Endothelial cell of umbilical vein (primary cell): ENCODE results near the gene GALNT10. TPM values are rescaled to one million over a fixed set of nuclear protein-coding genes. Genes with fewer than 3 reads are reported as not detected.

Experiments
- BruUV-seq: library from RNA; stranded (reverse); fragments of 400-500 nt; replicated peaks from 2 replicates; lab custom pipeline; 2021; lab: Mats Ljungman, UMichigan
- CTCF ChIA-PET: fragments of 300-600, 350-600 bp; sonication (Branson Sonifier 250); formaldehyde crosslinking; loops from one replicate; lab custom pipeline; 2021; ENCODE audit warnings: antibody characterized with exemption, inconsistent platforms; lab: Charles Lee
- POLR2A ChIA-PET: fragments of 300-600, 350-600 bp; sonication (Branson Sonifier 250); formaldehyde crosslinking; loops from one replicate; lab custom pipeline; 2021; ENCODE audit warnings: antibody characterized with exemption, inconsistent platforms; lab: Charles Lee
- DNase-seq: peaks from one replicate; pipeline ENCODE4 v3.0.0-alpha.2; 2011; ENCODE audit warnings: low read depth, low spot score
- FAIRE-seq: peaks from 2 replicates; lab custom pipeline; 2011; peaks lifted over from hg19 to GRCh38; lab: Jason Lieb, UNC
- H2AFZ ChIP-seq: 2 replicates; pipeline ENCODE4 v1.6.0; 2012; ENCODE audit warnings: low read depth, low read length, control low read depth, inconsistent platforms
- H3K27ac ChIP-seq: 2 replicates; pipeline ENCODE4 v1.5.1; 2011; ENCODE audit warnings: low read depth, mild to moderate bottlenecking, control low read depth, low read length, moderate library complexity; ENCODE audit not compliant: insufficient read depth
- H3K27me3 ChIP-seq, 2 experiments: 2 replicates each; pipeline versions ENCODE4 v1.6.0 to v1.6.1; 2011; ENCODE audit warnings: low read length in 2 of 2, mixed read lengths in 1 of 2; ENCODE audit not compliant: control insufficient read depth in 2 of 2, insufficient read depth in 2 of 2
- H3K36me3 ChIP-seq, 2 experiments: 2 replicates in 1 of 2; 3 replicates in 1 of 2; pipeline ENCODE4 v1.5.1; 2011; ENCODE audit warnings: low read length in 2 of 2, mild to moderate bottlenecking in 1 of 2, moderate library complexity in 1 of 2; ENCODE audit not compliant: control insufficient read depth in 2 of 2, insufficient read depth in 2 of 2; ENCODE audit errors: extremely low read depth in 1 of 2
- H3K4me1 ChIP-seq: 3 replicates; pipeline ENCODE4 v1.5.1; 2011; ENCODE audit warnings: mild to moderate bottlenecking, low read length; ENCODE audit not compliant: control insufficient read depth, insufficient read depth; ENCODE audit errors: extremely low read depth
- H3K4me2 ChIP-seq: 2 replicates; pipeline ENCODE4 v1.6.1; 2011; ENCODE audit warnings: low read length, control low read depth, mixed read lengths; ENCODE audit not compliant: insufficient read depth
- H3K4me3 ChIP-seq, 3 experiments: fragments of 200-600 bp in 1 of 3; sonication (generic), shearing (Covaris generic) in 1 of 3; replicated peaks in 1 of 3; 2 replicates each; pipeline ENCODE4 v1.5.1; 2011 to 2016; ENCODE audit warnings: control low read depth in 3 of 3, low read length in 3 of 3, mild to moderate bottlenecking in 2 of 3, inconsistent platforms in 1 of 3, low read depth in 1 of 3, moderate library complexity in 1 of 3; ENCODE audit not compliant: insufficient read depth in 1 of 3
- H3K79me2 ChIP-seq: 2 replicates; pipeline ENCODE4 v1.6.0; 2012; ENCODE audit warnings: low read length, inconsistent platforms; ENCODE audit not compliant: control insufficient read depth, insufficient read depth
- H3K9ac ChIP-seq: replicated peaks from 2 replicates; pipeline ENCODE3; 2011; ENCODE audit warnings: low read length, control low read depth; ENCODE audit not compliant: insufficient read depth; ENCODE audit errors: extremely low read depth
- H3K9me1 ChIP-seq: replicated peaks from 3 replicates; pipeline ENCODE4 v1.6.0; 2011; ENCODE audit warnings: mild to moderate bottlenecking, low read length; ENCODE audit not compliant: control insufficient read depth, insufficient read depth; ENCODE audit errors: extremely low read depth
- H3K9me3 ChIP-seq: replicated peaks from 2 replicates; pipeline ENCODE4 v1.5.1; 2012; ENCODE audit warnings: low read length, inconsistent platforms; ENCODE audit not compliant: control insufficient read depth, insufficient read depth
- H4K20me1 ChIP-seq: replicated peaks from 2 replicates; pipeline ENCODE3; 2011; ENCODE audit warnings: mild to moderate bottlenecking, low read length; ENCODE audit not compliant: control insufficient read depth, insufficient read depth; ENCODE audit errors: extremely low read depth
- EZH2 ChIP-seq: IDR thresholded peaks from 2 replicates; pipeline ENCODE4 v1.6.1; 2012; ENCODE audit warnings: borderline replicate concordance, low read depth, mild to moderate bottlenecking, moderate library complexity, low read length, inconsistent platforms; ENCODE audit not compliant: severe bottlenecking
- FOS ChIP-seq: IDR thresholded peaks from 2 replicates; pipeline ENCODE4 v1.6.1; 2011; ENCODE audit warnings: mild to moderate bottlenecking, low read length, moderate library complexity, borderline replicate concordance; ENCODE audit not compliant: insufficient read depth
- GATA2 ChIP-seq: IDR thresholded peaks from 2 replicates; pipeline ENCODE4 v1.7.0; 2011; ENCODE audit warnings: low read depth, mild to moderate bottlenecking, moderate library complexity, mixed read lengths, low read length; ENCODE audit not compliant: insufficient read length, insufficient read depth
- JUN ChIP-seq: IDR thresholded peaks from 2 replicates; pipeline ENCODE4 v1.6.1; 2011; ENCODE audit warnings: borderline replicate concordance, low read depth; ENCODE audit not compliant: insufficient read length, insufficient read depth
- MAX ChIP-seq: IDR thresholded peaks from 2 replicates; pipeline ENCODE4 v1.6.1; 2011; ENCODE audit not compliant: insufficient read depth, insufficient read length
- POLR2AphosphoS5 ChIP-seq: IDR thresholded peaks from 2 replicates; pipeline ENCODE4 v1.6.1; 2012; ENCODE audit warnings: low read depth, mild to moderate bottlenecking, control low read depth, low read length, moderate library complexity; ENCODE audit not compliant: insufficient read depth
- dilution Hi-C: fragments of 300-500 bp; cut with MboI; formaldehyde crosslinking; loops from one replicate; pipeline ENCODE4 v1.15.0; 2019; ENCODE audit warnings: low sequenced_read_pairs; ENCODE audit not compliant: extremely low pct_ligation_motif_present
- intact Hi-C: fragments of 100-400 bp; cut with micrococcal nuclease; formaldehyde crosslinking; loops from one replicate; pipeline ENCODE4 v1.10.0; 2022
- polyA plus RNA-seq, 4 experiments: library from polyadenylated mRNA; depleted of rRNA in 3 of 4; stranded (reverse) in 3 of 4; unstranded in 1 of 4; fragments of >200 nt; gene quantifications; 2 replicates each; pipeline versions ENCODE4 v1.2.1 to v1.2.3, GENCODE V29; 2011 to 2012; ENCODE audit warnings: missing spikeins in 1 of 4
- total RNA-seq: library from RNA; stranded (reverse); gene quantifications from 2 replicates; pipeline ENCODE4 v1.2.3, GENCODE V29; 2021
- TF ChIP-seq, protein P1 (sequence below), 2 donors: IDR thresholded peaks; 1 replicate in 1 of 2; 2 replicates in 1 of 2; pipeline ENCODE4 v1.5.1; 2011; ENCODE audit warnings: low read length in 2 of 2, mild to moderate bottlenecking in 2 of 2, moderate library complexity in 2 of 2, control low read depth in 1 of 2, inconsistent platforms in 1 of 2, low read depth in 1 of 2; ENCODE audit not compliant: insufficient read depth in 1 of 2; ENCODE audit errors: extremely low read depth in 1 of 2

Gene GALNT10
- total and polyA plus RNA-seq, 2 donors (not counting 3 experiments of a cell fraction or from before 2014, with no cell fraction given) = 70.2 to 77.6 TPM

DNA sequence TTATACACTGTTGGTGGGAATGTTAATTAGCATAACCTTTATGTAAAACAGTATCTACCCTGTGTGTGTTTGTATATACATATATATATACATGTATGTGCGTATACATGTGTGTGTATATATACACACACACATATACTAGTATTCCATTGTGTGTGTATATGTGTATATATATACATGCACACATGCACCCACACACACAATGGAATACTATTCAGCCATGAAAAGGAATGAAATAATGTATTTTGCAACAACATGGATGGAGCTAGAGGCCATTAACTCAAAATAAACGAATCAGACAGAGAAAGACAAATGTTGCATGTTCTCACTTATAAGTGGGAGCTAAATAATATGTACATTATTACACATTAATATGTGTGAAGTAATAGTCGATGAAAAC, 237.7 kb downstream of the GALNT10 start:
- ChIA-PET CTCF (no interaction called here), POLR2A (no interaction called here)
- H3K36me3 ChIP-seq = no peaks in the 10 kb centered on the region
- no peaks in the 10 kb centered on the region for H3K9me3 ChIP-seq
- H3K79me2 ChIP-seq = no peaks in the 10 kb centered on the region
- H3K27ac ChIP-seq = no peak overlapping the region
- H3K9me1 ChIP-seq = no peaks in the 10 kb centered on the region
- dilution Hi-C loops (no loop called here), intact Hi-C loops (no loop called here)
- DNase-seq (no peak), FAIRE-seq (no peak)
- no peak overlapping the region for H3K9ac ChIP-seq
- peaks cover 6% of the 10 kb centered on the region for H3K4me1 ChIP-seq
- no peaks in the 10 kb centered on the region for H3K27me3 ChIP-seq
- no peak overlapping the region for H3K4me2 ChIP-seq
- no TSS peak for BruUV-seq
- TF ChIP-seq, protein P1, sequence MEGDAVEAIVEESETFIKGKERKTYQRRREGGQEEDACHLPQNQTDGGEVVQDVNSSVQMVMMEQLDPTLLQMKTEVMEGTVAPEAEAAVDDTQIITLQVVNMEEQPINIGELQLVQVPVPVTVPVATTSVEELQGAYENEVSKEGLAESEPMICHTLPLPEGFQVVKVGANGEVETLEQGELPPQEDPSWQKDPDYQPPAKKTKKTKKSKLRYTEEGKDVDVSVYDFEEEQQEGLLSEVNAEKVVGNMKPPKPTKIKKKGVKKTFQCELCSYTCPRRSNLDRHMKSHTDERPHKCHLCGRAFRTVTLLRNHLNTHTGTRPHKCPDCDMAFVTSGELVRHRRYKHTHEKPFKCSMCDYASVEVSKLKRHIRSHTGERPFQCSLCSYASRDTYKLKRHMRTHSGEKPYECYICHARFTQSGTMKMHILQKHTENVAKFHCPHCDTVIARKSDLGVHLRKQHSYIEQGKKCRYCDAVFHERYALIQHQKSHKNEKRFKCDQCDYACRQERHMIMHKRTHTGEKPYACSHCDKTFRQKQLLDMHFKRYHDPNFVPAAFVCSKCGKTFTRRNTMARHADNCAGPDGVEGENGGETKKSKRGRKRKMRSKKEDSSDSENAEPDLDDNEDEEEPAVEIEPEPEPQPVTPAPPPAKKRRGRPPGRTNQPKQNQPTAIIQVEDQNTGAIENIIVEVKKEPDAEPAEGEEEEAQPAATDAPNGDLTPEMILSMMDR (IDR thresholded peaks at IDR 0.05; ENCODE audit: extremely low read depth in 1 of 2, insufficient read depth in 1 of 2, low read depth in 1 of 2, low read length in 2 of 2) = no peak
- TF ChIP-seq MAX (no peak), POLR2AphosphoS5 (no peak), GATA2 (no peak), FOS (no peak), EZH2 (no peak), JUN (no peak)
- H4K20me1 ChIP-seq = no peaks in the 10 kb centered on the region
- H3K4me3 ChIP-seq = no peak overlapping the region
- no peak overlapping the region for H2AFZ ChIP-seq
